Nephron progenitor cell (in vitro differentiated cells): ENCODE results near the gene GOLGA8M.
"Not testable (repeated sequence)": the region's sequence is repeated elsewhere in the genome, so short reads cannot be mapped to it uniquely, and the experiment has no call there.

Experiments
- DNase-seq: peaks from one replicate; pipeline ENCODE4 v3.0.0; 2021
- H3K27ac Mint-ChIP-seq: 2 replicates; pipeline ENCODE4 v1.8.0; 2021; ENCODE audit warnings: mild to moderate bottlenecking, moderate library complexity, mixed read lengths
- H3K27me3 Mint-ChIP-seq: 2 replicates; pipeline ENCODE4 v1.8.0; 2021; ENCODE audit warnings: mild to moderate bottlenecking, low read depth, mixed read lengths; ENCODE audit not compliant: poor library complexity
- H3K36me3 Mint-ChIP-seq: 2 replicates; pipeline ENCODE4 v1.8.0; 2021; ENCODE audit warnings: low read depth, mixed read lengths
- H3K4me1 Mint-ChIP-seq: 2 replicates; pipeline ENCODE4 v1.8.0; 2021; ENCODE audit warnings: mixed read lengths
- H3K4me3 Mint-ChIP-seq: 2 replicates; pipeline ENCODE4 v1.8.0; 2021; ENCODE audit warnings: mild to moderate bottlenecking, moderate library complexity, mixed read lengths
- H3K9me3 Mint-ChIP-seq: 2 replicates; pipeline ENCODE4 v1.8.0; 2021; ENCODE audit warnings: mild to moderate bottlenecking, moderate library complexity, mixed read lengths

GOLGA8M gene

GRCh38 chr15:28703927-28704326 lies 8.3 kb downstream of the GOLGA8M start:
- not testable (repeated sequence) for H3K9me3 Mint-ChIP-seq, H3K27me3 Mint-ChIP-seq, H3K4me3 Mint-ChIP-seq, DNase-seq, H3K36me3 Mint-ChIP-seq, H3K4me1 Mint-ChIP-seq, H3K27ac Mint-ChIP-seq

- not testable (repeated sequence) for H3K4me1 Mint-ChIP-seq, H3K27me3 Mint-ChIP-seq, H3K4me3 Mint-ChIP-seq, H3K36me3 Mint-ChIP-seq, DNase-seq, H3K9me3 Mint-ChIP-seq, H3K27ac Mint-ChIP-seq
Observed at GRCh38 chr15:28702427-28702826, 9.8 kb downstream of the GOLGA8M start.

- DNase-seq, H3K4me1 Mint-ChIP-seq, H3K4me3 Mint-ChIP-seq, H3K36me3 Mint-ChIP-seq, H3K27me3 Mint-ChIP-seq, H3K27ac Mint-ChIP-seq, H3K9me3 Mint-ChIP-seq: not testable (repeated sequence)
Observed at GRCh38 chr15:28694006-28694751, 18.0 kb downstream of the GOLGA8M start.

GRCh38 chr15:28693021-28693420 lies 19.2 kb downstream of the GOLGA8M start:
- H3K4me3 Mint-ChIP-seq, H3K27me3 Mint-ChIP-seq, H3K36me3 Mint-ChIP-seq, H3K27ac Mint-ChIP-seq, DNase-seq, H3K4me1 Mint-ChIP-seq, H3K9me3 Mint-ChIP-seq: not testable (repeated sequence)

GRCh38 chr15:28673533-28673932 lies 38.7 kb downstream of the GOLGA8M start:
- not testable (repeated sequence) for H3K4me3 Mint-ChIP-seq, H3K4me1 Mint-ChIP-seq, H3K27ac Mint-ChIP-seq, H3K9me3 Mint-ChIP-seq, DNase-seq, H3K27me3 Mint-ChIP-seq, H3K36me3 Mint-ChIP-seq

GRCh38 chr15:28672122-28672521 lies 40.1 kb downstream of the GOLGA8M start:
- not testable (repeated sequence) for DNase-seq, H3K36me3 Mint-ChIP-seq, H3K27me3 Mint-ChIP-seq, H3K9me3 Mint-ChIP-seq, H3K4me3 Mint-ChIP-seq, H3K27ac Mint-ChIP-seq, H3K4me1 Mint-ChIP-seq

GRCh38 chr15:28666402-28666801 lies 45.8 kb downstream of the GOLGA8M start:
- H3K4me3 Mint-ChIP-seq, DNase-seq, H3K36me3 Mint-ChIP-seq, H3K9me3 Mint-ChIP-seq, H3K4me1 Mint-ChIP-seq, H3K27ac Mint-ChIP-seq, H3K27me3 Mint-ChIP-seq: not testable (repeated sequence)

- H3K27ac Mint-ChIP-seq, H3K36me3 Mint-ChIP-seq, H3K4me1 Mint-ChIP-seq: not testable (repeated sequence)
Observed at GRCh38 chr15:28664575-28664974, 47.6 kb downstream of the GOLGA8M start.

GRCh38 chr15:28663717-28664116 lies 48.5 kb downstream of the GOLGA8M start:
- H3K4me1 Mint-ChIP-seq, H3K4me3 Mint-ChIP-seq, H3K27ac Mint-ChIP-seq, H3K9me3 Mint-ChIP-seq, DNase-seq, H3K27me3 Mint-ChIP-seq, H3K36me3 Mint-ChIP-seq: not testable (repeated sequence)

More at GRCh38 chr15:28664575-28664974, 47.6 kb downstream of the GOLGA8M start:
- DNase-seq, H3K4me3 Mint-ChIP-seq, H3K9me3 Mint-ChIP-seq, H3K27me3 Mint-ChIP-seq: not testable (repeated sequence)

GRCh38 chr15:28660750-28661149 lies 51.5 kb downstream of the GOLGA8M start:
- H3K9me3 Mint-ChIP-seq, H3K4me3 Mint-ChIP-seq, H3K36me3 Mint-ChIP-seq, DNase-seq, H3K27ac Mint-ChIP-seq, H3K4me1 Mint-ChIP-seq, H3K27me3 Mint-ChIP-seq: not testable (repeated sequence)

- H3K4me1 Mint-ChIP-seq, H3K27me3 Mint-ChIP-seq, H3K9me3 Mint-ChIP-seq, H3K4me3 Mint-ChIP-seq, DNase-seq, H3K27ac Mint-ChIP-seq, H3K36me3 Mint-ChIP-seq: not testable (repeated sequence)
Observed at GRCh38 chr15:28656018-28656360, 56.2 kb downstream of the GOLGA8M start.

GRCh38 chr15:28655329-28656017 lies 56.7 kb downstream of the GOLGA8M start:
- H3K27ac Mint-ChIP-seq, H3K36me3 Mint-ChIP-seq, DNase-seq, H3K4me1 Mint-ChIP-seq, H3K27me3 Mint-ChIP-seq, H3K4me3 Mint-ChIP-seq, H3K9me3 Mint-ChIP-seq: not testable (repeated sequence)

- not testable (repeated sequence) for H3K4me1 Mint-ChIP-seq, H3K27me3 Mint-ChIP-seq, H3K9me3 Mint-ChIP-seq, H3K4me3 Mint-ChIP-seq, H3K36me3 Mint-ChIP-seq, DNase-seq, H3K27ac Mint-ChIP-seq
Observed at GRCh38 chr15:28654194-28654593, 58.0 kb downstream of the GOLGA8M start.

- H3K27ac Mint-ChIP-seq, H3K36me3 Mint-ChIP-seq: not testable (repeated sequence)
Observed at GRCh38 chr15:28652538-28652937, 59.7 kb downstream of the GOLGA8M start.

More at GRCh38 chr15:28652538-28652937, 59.7 kb downstream of the GOLGA8M start:
- not testable (repeated sequence) for H3K9me3 Mint-ChIP-seq, H3K4me3 Mint-ChIP-seq, H3K4me1 Mint-ChIP-seq, H3K27me3 Mint-ChIP-seq, DNase-seq
